T follicular helper cell (primary cell): ENCODE data around the gene RAB27B.
"Not testable (repeated sequence)": the region's sequence is repeated elsewhere in the genome, so short reads cannot be mapped to it uniquely, and the experiment has no call there.

ENCODE experiments used
- DNase-seq: peaks from one replicate; pipeline ENCODE4 v3.0.0-alpha.2; 2020; ENCODE audit warnings: low read depth
- total RNA-seq, 2 experiments: gene quantifications; one replicate each; lab custom pipeline; 2026; lab: John Stamatoyannopoulos, UW

RAB27B gene, protein sequence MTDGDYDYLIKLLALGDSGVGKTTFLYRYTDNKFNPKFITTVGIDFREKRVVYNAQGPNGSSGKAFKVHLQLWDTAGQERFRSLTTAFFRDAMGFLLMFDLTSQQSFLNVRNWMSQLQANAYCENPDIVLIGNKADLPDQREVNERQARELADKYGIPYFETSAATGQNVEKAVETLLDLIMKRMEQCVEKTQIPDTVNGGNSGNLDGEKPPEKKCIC
- 0.43 to 6.2 reads per million in 2 experiments for total RNA-seq

DNA sequence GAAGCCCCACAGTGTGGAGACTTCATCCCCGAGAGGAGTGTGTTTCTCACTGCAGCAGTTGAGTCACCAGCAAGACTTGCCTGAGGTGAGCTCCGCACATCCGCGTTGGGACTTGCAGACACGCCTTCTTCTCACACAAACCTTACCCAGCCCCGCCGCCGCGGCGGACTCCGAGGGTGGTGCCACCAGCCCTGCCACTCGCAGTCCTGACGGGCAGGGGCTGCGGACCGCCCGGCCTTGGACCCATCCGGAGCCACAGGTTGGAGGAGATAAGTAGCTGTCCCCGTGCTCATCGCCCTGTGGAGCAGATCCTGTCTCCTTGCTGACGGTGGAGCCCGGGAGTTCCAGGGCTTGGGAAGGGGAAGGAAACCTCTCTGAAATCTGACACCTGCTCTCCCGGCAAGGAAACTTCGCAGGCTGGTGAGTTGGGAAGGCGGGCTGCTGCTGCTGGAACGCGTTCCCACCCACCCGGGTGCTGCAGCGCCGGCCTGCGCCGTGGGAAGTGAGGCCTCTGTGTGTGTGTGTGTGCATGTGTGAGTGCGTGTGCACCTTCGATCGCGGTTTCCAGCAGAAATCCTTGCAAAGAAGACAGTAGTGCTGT is at the start of gene RAB27B:
RAB27B (plus strand) TSS at position 197 of the 601 bp plus-strand sequence. CDS start 49,109 bp downstream, outside the sequence.
- DNase-seq, result peak; percentile 12

DNA sequence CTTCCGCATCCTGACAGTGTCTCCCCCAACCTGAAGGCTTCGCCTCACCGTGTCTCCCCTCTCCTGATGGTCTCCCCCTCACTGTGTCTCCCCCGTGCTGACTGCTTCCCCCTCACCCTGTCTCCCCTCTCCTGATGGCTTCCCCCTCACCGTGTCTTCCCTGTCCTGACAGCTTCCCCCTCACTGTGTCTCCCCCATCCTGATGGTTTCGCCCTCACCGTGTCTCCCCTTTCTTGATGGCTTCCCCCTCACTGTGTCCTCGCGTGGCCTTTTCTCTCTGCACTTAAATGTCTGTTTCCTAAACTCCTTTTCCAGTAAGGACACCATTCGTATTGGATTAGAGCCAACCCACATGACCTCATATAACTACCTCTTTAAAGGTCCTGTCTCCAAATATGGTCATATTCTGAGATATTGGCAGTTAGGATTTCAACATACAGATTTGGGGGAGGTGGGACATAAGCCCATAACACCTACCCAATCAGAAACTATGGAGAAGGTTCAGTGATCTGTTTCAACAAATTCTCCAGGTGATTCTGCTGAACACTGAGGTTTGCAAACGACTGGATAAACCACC is 47.9 kb upstream of the RAB27B start:
- DNase-seq, result no peak

DNA sequence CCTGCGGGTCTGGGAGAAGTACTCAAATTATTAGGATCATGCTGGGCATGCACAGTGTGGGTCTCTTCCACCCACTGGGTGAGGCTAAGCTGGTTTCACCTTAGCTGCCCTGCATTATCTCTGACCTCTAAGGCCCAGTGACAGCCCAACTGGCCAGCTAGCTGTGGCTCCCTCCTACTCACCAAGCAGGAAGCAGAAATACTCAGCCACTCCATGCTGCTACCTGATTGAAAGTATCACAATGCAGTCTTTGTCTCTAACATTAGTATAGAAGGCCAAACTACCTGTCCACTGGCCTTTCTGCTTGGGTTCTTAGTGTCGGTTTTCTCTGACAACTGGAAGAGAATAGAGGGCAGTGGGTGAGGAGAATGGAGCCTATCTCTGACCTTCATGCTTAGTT is 47.3 kb upstream of the RAB27B start:
- DNase-seq, result no peak

DNA sequence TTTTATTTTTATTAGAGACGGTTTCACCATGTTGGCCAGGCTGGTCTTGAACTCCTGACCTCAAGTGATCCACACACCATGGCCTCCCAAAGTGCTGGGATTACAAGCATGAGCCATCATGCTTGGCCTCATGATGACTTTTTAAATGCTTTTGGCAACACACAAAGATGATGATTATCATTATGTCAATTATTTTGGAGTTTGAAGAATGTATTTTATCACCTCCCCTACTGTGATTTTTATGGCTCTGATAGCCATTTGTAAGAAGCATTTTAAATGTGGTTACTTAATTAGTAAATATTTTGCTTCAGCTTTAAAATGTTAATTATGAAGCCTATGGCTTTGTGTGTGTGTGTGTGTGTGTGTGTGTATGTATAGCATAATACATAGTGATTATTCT is 45.1 kb upstream of the RAB27B start:
- no peak for DNase-seq

DNA sequence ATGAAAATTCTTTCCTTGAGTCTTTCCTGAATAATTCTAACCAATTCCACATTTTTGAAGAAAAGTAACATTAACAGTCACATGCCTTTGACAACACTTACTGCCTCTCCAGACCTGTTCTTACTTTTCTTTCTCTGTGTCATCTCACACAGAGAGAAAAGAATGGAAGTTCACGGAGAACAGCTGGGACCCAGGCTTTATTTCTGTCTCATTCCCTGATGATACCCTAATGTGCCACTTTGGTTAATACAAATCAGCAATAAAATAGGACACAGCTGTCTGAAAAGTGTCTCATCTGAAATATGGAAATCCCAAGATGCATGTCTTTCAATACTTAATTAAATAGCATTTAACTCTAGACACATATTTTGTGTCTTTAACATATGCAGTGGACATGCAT is 42.1 kb upstream of the RAB27B start:
- DNase-seq, result no peak

DNA sequence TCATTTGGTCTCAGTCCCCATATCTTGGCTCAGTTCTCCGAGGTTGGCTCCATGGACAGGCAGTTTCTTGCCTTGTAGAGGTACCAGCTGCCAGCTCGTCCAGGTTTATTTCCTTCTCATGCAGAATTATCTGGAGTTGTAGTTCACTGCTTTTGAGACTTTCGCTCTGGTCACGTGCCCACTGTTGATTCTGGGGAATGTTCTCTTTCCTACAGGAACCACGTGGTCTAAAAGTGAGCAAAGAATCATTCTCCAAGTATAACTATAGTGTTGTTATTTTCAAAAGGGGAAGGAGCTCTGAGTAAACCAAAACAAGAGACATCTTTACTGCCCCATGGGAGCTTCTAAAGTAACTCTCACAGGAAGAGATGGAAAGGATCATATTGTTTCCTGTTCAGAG is 41.2 kb upstream of the RAB27B start:
- no peak for DNase-seq

DNA sequence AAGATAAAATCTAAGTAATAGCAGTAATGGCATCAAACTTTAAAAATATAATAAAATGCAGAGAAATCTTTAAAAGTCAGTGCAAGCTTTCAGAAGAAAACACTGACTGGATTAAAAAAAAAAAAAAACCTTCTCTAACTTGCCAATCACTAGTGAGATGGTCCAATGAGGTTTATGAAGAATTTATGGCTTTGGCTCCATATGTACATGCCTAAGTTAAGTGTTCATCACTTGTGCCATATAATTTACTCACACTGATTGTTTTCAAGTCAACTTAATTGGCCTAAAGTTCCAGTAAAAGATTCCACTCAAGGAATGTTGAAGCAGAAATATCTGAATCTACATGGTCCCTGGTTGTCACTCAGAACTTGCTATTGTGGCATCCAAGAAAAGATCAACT is 40.7 kb upstream of the RAB27B start:
- no peak for DNase-seq

DNA sequence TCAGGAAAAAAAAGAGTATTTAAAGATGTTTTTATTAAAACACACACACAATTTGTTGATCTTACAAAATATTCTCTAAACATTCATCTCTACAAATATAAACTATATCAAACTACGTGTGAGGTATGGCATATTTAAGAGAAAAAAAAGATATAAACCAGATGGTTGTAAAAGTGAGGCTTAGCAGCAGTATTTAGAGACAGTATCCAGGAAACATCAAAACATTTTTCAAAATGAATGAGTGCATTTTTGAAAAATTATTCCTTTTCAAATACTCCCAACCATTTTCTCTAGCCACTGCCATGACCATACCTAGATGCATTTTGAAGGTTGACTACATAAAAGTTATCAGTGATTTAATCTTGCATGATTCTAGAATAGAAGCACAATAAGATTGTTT is 38.2 kb upstream of the RAB27B start:
- no peak for DNase-seq

DNA sequence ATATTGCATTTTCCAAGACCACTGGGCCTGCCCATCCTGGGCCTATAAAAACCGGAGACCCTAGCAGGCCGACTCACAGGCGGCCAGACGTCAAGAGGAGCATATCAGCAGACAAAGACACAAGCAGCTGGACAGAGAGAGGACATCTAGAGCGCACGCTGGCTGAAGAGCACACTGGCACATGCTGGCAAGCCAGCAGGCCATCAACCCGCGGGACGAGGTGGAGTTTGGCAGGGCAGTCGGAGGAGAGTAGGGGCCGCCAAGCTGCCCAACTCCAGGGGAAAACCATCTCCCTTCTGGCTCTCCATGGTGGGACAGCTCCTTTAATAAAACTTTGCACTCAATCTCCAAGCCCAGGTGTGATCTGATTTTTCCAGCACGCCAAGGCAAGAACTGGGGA is 36.6 kb upstream of the RAB27B start:
- no peak for DNase-seq

DNA sequence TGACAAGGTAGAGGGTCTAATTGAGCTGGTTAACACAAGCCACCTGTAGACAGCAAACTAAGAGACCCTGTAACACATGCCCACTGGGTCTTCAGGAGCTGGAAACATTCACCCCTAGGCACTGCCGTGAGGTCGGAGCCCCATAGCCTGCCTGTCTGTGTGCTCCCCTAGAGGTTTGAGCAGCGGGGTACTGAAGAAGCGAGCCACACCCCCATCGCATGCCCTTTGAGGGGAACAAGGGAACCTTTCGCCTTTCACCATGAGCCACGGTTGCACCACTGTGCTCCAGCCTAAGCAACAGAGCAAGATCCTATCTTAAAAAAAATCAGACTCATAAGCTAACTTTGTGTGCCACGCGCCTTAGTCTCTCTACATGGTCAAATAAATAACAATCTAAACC is 36.2 kb upstream of the RAB27B start:
- DNase-seq, result no peak

DNA sequence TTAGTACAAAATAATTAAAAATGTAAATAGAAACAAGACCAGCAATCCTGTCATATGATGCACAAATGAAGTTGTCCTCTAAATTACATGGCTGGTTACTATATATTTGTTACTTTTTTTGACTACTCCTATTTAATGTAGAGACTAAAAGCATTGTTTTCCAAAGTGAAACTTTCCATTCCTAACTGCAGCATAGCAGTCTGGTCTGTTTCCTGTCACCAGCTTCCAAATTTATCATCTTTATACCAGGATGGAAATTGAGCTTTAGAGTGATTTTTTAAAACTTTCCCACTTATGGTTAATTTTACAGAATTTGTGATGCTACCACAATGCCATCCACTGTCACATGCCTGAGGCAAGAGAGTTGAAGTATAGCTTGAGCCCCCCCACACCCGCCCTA is 33.5 kb upstream of the RAB27B start:
- DNase-seq, result no peak

DNA sequence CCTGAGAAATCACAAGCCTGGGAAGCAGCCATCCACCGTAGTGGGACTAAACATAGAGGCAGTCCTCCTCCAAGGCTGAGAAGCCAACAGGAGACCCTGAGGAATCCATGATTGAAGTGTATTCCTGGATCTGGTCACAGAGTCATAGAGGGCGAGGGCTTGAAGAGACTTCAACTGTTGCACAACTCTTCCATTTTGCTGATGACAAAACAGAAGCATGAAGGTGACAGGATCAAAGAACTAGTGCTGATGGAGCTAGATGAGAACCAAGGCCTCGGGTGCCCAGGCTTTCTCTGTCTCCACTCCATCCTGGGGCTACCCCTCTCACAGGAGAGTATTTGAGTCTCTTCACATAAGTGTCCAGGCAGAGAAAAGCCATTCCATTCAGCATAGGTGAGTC is 30.1 kb upstream of the RAB27B start:
- no peak for DNase-seq

DNA sequence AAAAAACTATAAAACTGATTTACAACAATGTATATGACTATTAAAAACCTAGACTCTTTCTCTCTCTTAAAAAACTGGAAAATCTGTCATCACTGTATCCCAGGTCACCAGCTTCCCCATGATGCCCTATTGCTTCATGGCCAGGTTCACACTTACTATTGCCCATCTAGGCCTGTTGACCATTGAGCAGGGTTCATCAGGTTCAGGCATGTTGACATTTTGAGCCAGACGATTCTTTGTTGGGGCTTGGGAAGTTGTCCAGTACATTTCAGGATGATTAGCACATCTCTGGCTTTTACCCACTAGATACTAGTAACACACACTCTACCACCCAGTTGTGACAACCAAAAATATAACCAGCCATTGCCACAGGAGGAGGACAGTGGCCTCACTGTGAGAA is 26.9 kb upstream of the RAB27B start:
- DNase-seq, result no peak

DNA sequence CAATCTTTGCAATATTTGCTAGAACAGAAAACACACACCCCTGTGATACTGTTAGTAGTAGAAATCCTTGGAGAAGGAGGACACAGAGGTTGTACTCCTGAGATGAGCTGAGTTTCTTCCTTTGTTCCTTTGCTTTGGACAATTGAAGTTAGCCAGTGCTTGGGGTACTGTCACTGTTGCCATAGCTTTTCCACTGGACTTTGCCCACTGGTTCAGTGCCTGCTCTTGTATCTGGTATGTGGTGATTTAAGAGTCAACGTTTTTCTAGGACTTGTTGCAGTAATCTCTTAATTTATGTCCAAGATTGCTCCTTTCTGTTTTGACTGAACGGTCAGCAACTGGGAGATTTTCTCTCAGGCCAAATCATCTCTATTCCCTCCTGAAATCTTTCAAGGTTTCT is 26.1 kb upstream of the RAB27B start:
- no peak for DNase-seq

DNA sequence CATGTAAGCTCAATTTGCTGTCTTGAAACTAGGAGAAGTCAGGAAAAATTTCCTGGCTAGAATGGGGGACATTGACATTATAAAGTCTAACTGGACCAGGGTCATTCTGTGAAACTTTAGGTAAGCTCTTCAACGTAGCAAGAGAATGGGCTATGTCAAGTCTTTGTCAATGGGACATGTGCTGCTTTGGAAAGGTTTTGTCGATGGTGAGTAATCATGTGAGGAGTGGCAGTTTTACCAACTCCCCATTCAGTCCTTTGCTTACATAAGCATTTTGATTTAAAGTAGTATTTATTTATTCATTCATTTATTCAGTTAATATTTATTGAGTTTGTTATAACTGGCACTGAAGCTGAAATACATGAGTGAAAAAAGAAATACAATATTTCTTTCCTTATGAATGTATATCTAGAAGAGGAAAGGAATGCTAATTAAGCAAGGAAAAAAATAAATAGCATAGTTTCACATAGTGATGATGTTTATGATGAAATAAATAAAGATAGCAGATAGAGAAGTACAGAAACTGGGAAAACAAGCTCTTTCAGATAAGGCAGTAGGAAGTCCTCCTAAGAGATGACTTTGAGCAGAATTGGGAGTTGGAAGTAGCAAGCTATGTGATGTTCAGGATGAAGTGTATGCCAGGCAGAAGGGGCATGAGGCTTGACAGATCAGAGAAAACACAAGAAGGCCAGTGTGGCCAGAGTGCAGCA is 25.4 kb upstream of the RAB27B start:
- no peak for DNase-seq

DNA sequence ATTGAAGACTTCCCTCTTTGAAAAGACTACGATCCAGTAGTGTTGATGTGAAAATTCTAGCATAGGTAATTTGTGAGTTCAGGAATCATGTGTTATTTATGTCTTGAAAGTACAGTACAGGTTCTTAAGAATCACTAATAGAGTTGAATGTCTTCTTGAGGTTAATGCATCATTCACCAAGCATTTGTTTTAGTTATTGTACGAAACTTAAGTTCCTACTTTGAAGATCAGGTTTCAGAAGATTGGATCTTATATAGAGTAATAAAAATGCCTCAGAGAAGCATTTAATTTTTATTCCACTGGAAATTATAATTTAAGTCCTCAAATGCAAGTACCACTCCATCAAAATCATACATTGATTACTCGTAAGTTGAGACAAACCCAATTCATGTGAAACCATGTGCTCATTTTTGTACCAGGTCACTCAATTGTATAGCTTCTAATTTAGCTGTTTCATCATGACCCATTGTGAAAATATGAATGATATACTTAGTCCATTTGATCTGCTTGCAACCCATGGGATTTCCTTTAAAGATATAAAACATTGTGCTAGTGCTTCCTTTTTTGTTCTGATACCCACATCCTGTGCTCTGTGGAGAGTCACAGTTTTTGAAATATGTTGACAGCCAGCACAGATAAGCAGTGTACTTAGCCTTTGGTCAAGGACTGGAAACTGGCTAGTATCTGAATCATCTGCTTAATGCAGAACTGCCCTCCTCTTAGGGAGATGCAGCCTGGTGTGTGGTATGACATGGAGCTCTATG is 22.5 kb upstream of the RAB27B start:
- DNase-seq, result no peak

DNA sequence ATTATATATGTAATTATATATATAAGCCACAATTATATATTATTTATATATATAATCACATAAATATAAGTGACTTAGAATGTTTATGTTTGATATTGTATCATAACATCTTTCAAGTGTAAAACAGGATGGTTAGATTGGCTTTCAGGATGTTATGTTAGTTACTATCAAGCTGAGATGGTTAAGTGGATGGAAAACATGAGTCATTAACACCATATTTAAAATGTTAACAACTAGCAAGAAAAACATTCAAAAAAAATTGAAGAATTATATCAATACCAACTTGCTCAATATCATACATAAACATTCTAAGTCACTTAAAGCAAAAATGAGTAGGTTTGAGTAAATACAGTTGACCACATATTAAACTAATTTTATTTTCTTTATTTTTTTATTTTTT is 21.8 kb upstream of the RAB27B start:
- DNase-seq, result no peak

DNA sequence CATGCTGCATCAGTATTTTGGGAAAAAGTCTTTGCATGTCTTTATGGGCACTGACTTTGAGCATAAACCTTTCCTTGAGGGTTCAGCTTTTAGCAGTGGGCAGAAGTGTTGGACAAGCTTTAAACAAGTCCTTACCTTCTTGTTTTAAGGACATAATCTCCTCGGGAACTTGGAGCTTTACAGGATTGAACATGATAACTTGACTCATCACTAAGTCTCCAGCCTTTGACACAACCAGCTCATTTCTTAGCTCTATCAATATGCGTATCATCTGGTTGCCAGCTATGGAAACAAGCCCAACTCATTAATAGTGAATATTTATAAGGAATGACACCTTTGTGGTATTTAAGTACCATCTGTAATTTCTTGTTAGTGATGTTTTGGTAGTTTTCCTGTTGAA is 21.0 kb upstream of the RAB27B start:
- DNase-seq, result no peak

DNA sequence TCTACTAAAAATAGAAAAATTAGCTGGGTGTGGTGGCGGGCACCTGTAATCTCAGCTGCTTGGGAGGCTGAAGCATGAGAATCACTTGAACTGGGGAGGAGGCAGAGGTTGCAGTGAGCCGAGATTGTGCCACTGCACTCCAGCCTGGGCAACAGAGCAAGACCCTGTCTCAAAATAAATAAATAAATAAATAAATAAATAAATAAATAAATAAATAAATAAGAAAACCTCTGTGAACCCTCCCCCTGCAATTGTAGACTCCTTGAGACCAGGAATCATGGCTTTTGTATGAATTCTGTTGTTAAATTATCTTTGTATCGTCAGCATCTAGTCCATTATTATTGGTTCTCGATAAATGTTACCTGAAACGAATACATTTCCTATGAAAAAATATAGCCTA is 17.6 kb upstream of the RAB27B start:
- DNase-seq, result not testable (repeated sequence)

DNA sequence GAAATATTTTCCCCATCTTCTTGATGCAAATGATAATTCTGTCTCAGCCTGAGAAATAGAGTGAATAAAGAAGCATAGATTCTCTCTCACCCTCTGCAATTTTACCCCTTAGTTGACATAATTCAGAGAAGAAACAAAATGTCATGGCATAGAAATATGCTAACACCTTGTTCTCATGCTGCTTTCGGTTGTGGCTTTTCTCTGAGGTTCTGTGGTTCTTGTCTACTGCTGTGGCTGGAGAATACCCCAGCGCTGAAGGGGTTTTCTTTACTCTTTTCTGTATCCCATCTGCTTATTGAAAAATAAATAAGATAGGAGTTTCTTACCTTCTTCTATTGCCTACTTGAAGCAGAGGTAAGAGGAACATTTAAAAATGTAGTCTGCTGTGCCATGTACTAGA is 15.4 kb upstream of the RAB27B start:
- no peak for DNase-seq

DNA sequence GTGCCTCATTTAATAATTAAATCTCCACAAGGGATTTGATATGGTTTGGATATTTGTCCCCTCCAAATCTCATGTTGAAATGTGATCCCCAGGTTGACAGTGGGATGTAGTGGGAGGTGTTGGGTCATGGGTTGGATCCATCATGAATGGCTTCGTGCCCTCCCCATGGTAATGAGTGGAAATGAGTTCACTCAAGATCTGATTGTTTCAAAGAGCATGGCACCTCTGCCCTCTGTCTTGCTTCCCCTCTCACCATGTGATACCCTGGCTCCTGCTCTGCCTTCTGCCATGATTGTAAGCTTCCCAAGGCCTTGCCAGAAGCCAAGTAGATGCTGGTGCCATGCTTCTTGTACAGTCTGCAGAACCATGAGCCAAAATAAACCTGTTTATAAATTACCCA is 15.0 kb upstream of the RAB27B start:
- DNase-seq, result no peak

DNA sequence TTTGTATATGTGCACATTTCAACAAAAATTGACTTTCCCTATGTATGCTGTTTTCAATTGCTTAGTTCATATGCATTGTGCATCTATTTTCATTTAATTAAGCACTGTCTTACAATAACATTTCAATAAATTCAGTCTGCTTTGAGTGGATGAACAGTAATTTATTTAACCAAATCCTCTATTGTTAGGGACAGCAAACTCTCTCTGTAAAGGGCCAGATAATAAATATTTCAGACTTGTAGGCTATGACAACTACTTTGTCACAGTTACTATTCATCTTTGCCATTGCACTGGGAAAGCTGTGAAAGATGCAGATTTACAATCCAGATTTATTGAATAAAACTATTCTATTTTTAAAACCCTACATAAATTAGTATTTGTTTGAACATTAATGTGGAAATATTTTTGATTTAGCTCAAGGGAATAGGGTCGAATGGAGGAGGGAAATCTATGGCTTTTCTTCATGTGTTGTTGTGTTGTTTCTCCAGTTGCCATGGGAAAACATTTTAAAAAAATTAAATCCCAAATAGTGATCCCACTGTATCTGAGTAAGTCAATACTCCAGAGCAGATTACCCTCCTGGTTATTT is 14.2 kb upstream of the RAB27B start:
- no peak for DNase-seq
